ENCODE data around the gene MYH14. TPM values are rescaled to one million over a fixed set of nuclear protein-coding genes. Genes with fewer than 3 reads are reported as not detected.

Gene MYH14
- total and polyA plus RNA-seq, 12 donors: 0.22 to 8.5 (median 3.1) TPM

DNA sequence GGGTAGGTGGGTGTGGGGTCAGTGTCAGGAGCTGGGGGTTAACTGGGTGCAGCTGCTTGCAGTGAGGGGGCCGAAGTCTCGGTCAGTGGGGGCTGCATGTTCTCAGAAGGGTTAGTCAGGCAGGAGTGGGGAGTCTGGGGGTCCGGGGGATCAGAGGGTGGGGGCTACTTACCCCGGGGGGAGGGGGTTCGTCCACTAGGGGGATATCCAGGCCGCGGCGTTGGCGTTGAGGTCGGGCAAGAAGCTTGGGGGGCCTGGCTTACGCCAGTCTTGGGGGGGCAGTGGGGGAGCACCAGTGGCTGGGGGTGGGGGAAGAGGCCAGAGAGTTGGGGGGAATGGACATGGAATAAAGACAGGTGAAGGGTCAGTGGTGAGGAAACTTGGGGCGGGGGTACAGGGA lies 116.6 kb downstream of the MYH14 start:
- DNase-seq: no peak
- no peak overlapping the region for H3K4me3 ChIP-seq
- intact Hi-C loops (cut with DNase I): no loop called here
- no peak for TF ChIP-seq POLR2A (IDR thresholded peaks at IDR 0.05)
- TF ChIP-seq, protein P1, sequence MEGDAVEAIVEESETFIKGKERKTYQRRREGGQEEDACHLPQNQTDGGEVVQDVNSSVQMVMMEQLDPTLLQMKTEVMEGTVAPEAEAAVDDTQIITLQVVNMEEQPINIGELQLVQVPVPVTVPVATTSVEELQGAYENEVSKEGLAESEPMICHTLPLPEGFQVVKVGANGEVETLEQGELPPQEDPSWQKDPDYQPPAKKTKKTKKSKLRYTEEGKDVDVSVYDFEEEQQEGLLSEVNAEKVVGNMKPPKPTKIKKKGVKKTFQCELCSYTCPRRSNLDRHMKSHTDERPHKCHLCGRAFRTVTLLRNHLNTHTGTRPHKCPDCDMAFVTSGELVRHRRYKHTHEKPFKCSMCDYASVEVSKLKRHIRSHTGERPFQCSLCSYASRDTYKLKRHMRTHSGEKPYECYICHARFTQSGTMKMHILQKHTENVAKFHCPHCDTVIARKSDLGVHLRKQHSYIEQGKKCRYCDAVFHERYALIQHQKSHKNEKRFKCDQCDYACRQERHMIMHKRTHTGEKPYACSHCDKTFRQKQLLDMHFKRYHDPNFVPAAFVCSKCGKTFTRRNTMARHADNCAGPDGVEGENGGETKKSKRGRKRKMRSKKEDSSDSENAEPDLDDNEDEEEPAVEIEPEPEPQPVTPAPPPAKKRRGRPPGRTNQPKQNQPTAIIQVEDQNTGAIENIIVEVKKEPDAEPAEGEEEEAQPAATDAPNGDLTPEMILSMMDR (IDR thresholded peaks at IDR 0.05): no peak
- no peaks in the 10 kb centered on the region for H3K9me3 ChIP-seq (replicated peaks in 1 of 3)
- no peaks in the 10 kb centered on the region for H3K36me3 ChIP-seq (replicated peaks in 1 of 2)
- H3K27me3 ChIP-seq: peaks cover 3% of the 10 kb centered on the region
- 81 to 87% (median 85%) methylated on average over 10 to 12 of the region's 12 CpGs for WGBS, 4 donors
- no peak overlapping the region for H3K27ac ChIP-seq
- H3K4me1 ChIP-seq (replicated peaks in 1 of 2): no peaks in the 10 kb centered on the region

DNA sequence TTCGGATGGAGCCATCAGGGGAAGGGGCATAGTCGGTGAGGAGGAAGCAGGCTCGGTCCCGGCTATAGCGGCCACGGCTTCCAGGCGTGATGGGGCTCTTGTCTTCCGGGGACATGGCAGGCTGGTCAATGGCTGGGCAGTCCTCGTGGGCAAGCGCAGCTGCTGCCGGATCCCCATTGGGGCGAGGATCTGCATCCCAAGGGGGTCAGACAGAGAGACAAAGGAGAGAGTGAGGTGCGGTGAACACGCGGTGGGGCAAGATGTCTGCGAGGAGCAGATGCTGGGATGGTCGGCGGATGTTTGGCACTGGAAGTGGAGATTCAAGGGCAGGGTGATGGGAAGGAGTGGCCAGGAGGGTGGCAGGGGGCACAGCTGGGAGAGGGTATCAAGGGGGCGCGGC lies 117.2 kb downstream of the MYH14 start:
- no peak overlapping the region for H3K4me3 ChIP-seq
- no peak overlapping the region for H3K27ac ChIP-seq
- 83 to 88% (median 86%) methylated on average over 19 to 20 of the region's 20 CpGs for WGBS, 4 donors
- peaks cover 0 to under 1% of the 10 kb centered on the region in 2 donors for H3K4me1 ChIP-seq (replicated peaks in 1 of 2)
- no peaks in the 10 kb centered on the region for H3K36me3 ChIP-seq (replicated peaks in 1 of 2)
- H3K9me3 ChIP-seq (replicated peaks in 1 of 3): no peaks in the 10 kb centered on the region
- intact Hi-C loops (cut with DNase I): no loop called here
- no peak for DNase-seq
- TF ChIP-seq, protein P1 (IDR thresholded peaks at IDR 0.05): no peak
- TF ChIP-seq POLR2A (IDR thresholded peaks at IDR 0.05): no peak
- H3K27me3 ChIP-seq: no peaks in the 10 kb centered on the region

DNA sequence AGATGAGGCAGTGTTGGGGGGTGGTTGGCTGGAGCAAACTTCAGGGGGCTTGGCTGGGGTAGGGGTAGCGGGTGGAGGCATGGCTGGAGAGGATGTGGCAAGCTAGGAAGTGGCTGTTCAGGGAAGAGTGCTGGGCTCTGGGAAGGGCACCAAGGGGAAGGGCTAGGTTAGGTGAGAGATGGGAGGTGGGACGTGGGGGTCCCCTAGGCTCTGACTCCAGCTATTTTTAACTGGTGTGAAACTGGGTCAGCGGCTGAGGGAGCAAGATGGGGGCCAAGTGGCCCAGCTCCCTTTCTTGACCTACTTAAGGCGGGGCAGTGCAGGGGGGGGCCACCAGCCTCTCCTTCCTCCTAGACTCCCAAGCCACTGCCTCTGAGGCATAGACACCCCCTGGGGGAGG lies 118.4 kb downstream of the MYH14 start:
- Histone ChIP-seq H3K27ac (no peak overlapping the region), H3K9me3 (replicated peaks in 1 of 3) (no peaks in the 10 kb centered on the region), H3K4me1 (replicated peaks in 1 of 2) (peaks cover 6 to 8% of the 10 kb centered on the region in 2 donors), H3K36me3 (replicated peaks in 1 of 2) (no peaks in the 10 kb centered on the region), H3K4me3 (no peak overlapping the region), H3K27me3 (no peaks in the 10 kb centered on the region)
- TF ChIP-seq, protein P1 (IDR thresholded peaks at IDR 0.05): no peak
- TF ChIP-seq POLR2A (IDR thresholded peaks at IDR 0.05): no peak
- intact Hi-C loops (cut with DNase I): no loop called here
- 76 to 84% (median 78%) methylated on average over 3 to 4 of the region's 4 CpGs for WGBS, 4 donors
- no peak for DNase-seq

DNA sequence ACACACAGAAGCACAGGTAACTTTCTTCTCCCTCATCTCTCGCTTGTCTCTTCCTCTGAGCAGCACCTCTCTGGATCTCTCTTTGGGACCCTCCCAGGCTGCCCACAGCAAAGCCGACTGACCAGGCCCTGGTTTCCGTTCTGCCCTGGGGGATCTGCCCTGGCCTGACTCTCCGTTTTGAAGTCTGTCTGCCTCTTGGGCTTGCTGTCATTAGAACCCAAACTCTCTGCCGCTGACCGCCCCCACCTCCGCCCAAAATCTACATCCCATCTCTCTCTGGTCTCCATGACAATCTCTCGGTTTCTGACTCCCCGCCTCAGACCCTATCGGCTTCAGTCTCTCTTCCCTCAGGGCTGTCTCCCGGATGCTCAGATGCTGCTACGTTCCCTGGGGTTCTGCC lies 118.8 kb downstream of the MYH14 start:
- Histone ChIP-seq H3K4me1 (replicated peaks in 1 of 2) (peaks cover 6 to 8% of the 10 kb centered on the region in 2 donors), H3K27ac (no peak overlapping the region), H3K4me3 (no peak overlapping the region), H3K27me3 (peaks cover 2% of the 10 kb centered on the region), H3K36me3 (replicated peaks in 1 of 2) (no peaks in the 10 kb centered on the region), H3K9me3 (replicated peaks in 1 of 3) (no peaks in the 10 kb centered on the region)
- no peak for DNase-seq
- WGBS, 4 donors: 65 to 80% (median 77%) methylated on average over 11 to 12 of the region's 12 CpGs
- intact Hi-C loops (cut with DNase I): no loop called here
- TF ChIP-seq POLR2A (IDR thresholded peaks at IDR 0.05): no peak
- TF ChIP-seq, protein P1 (IDR thresholded peaks at IDR 0.05): no peak
